CD4-positive, alpha-beta memory T cell (primary cell): ENCODE measurements around the gene PPP1R26. TPM values are rescaled to one million over a fixed set of nuclear protein-coding genes. Genes with fewer than 3 reads are reported as not detected.

Experiments
- CTCF ChIA-PET: fragments of 350-600 bp; sonication (Branson Sonifier 250); formaldehyde crosslinking; loops from one replicate; lab custom pipeline; 2021; ENCODE audit warnings: inconsistent platforms; ENCODE audit not compliant: partially characterized antibody; lab: Charles Lee
- POLR2A ChIA-PET: fragments of 350-600 bp; sonication (Branson Sonifier 250); formaldehyde crosslinking; loops from one replicate; lab custom pipeline; 2021; ENCODE audit not compliant: partially characterized antibody; lab: Charles Lee
- DNase-seq, 5 donors: peaks; one replicate each; pipeline versions ENCODE4 v3.0.0 to v3.0.0-alpha.2; 2020 to 2022; ENCODE audit warnings: mixed read lengths in 1 of 5
- H3K27ac ChIP-seq: one replicate; pipeline ENCODE4 v1.7.0; 2013; ENCODE audit warnings: low read depth, low read length
- H3K27me3 ChIP-seq: 2 replicates; pipeline ENCODE4 v1.7.0; 2013; ENCODE audit warnings: mild to moderate bottlenecking, low read length, moderate library complexity; ENCODE audit not compliant: insufficient read depth
- H3K36me3 ChIP-seq: 2 replicates; pipeline ENCODE4 v1.7.0; 2013; ENCODE audit warnings: mild to moderate bottlenecking, low read length, moderate library complexity; ENCODE audit not compliant: insufficient read depth
- H3K4me1 ChIP-seq: 2 replicates; pipeline ENCODE4 v1.7.0; 2013; ENCODE audit warnings: mild to moderate bottlenecking, low read length, moderate library complexity; ENCODE audit not compliant: insufficient read depth
- H3K4me3 ChIP-seq, 2 donors: one replicate each; pipeline ENCODE4 v1.7.0; 2013; ENCODE audit warnings: low read length in 2 of 2, mild to moderate bottlenecking in 1 of 2
- H3K9me3 ChIP-seq, 2 donors: one replicate each; pipeline ENCODE4 v1.7.0; 2013; ENCODE audit warnings: low read length in 2 of 2, control low read depth in 1 of 2; ENCODE audit not compliant: control insufficient read depth in 1 of 2
- H3K27ac Mint-ChIP-seq, 7 donors: one replicate each; pipeline ENCODE4 v1.8.0; 2020 to 2021; ENCODE audit warnings: mixed read lengths in 7 of 7, mild to moderate bottlenecking in 6 of 7, inconsistent platforms in 3 of 7, moderate library complexity in 3 of 7
- H3K27me3 Mint-ChIP-seq, 2 donors: one replicate each; pipeline ENCODE4 v1.8.0; 2020 to 2021; ENCODE audit warnings: mixed read lengths in 2 of 2
- H3K36me3 Mint-ChIP-seq, 2 donors: one replicate each; pipeline ENCODE4 v1.8.0; 2020 to 2021; ENCODE audit warnings: mixed read lengths in 2 of 2, inconsistent platforms in 1 of 2, mild to moderate bottlenecking in 1 of 2
- H3K4me1 Mint-ChIP-seq, 4 donors: one replicate each; pipeline ENCODE4 v1.8.0; 2020 to 2021; ENCODE audit warnings: mixed read lengths in 4 of 4, mild to moderate bottlenecking in 1 of 4
- H3K4me3 Mint-ChIP-seq, 8 donors: one replicate each; pipeline ENCODE4 v1.8.0; 2020 to 2021; ENCODE audit warnings: mixed read lengths in 8 of 8, mild to moderate bottlenecking in 7 of 8, moderate library complexity in 6 of 8, inconsistent platforms in 3 of 8
- H3K9me3 Mint-ChIP-seq, 8 donors: one replicate each; pipeline ENCODE4 v1.8.0; 2020 to 2021; ENCODE audit warnings: mixed read lengths in 8 of 8, mild to moderate bottlenecking in 5 of 8, inconsistent platforms in 3 of 8, moderate library complexity in 1 of 8
- intact Hi-C: fragments of 100-400 bp; cut with micrococcal nuclease; formaldehyde crosslinking; loops from one replicate; pipeline ENCODE4 v1.15.1; 2023
- polyA plus RNA-seq, 2 donors: library from polyadenylated mRNA; unstranded; fragments of 300-500 nt; fragmentation: Illumina TruSeq; gene quantifications; one replicate each; pipeline ENCODE4 v1.2.3, GENCODE V29; 2021
- total RNA-seq, 2 experiments: library from RNA; stranded (reverse); gene quantifications; one replicate each; pipeline ENCODE4 v1.2.3, GENCODE V29; 2021

PPP1R26 gene
- total and polyA plus RNA-seq, 4 experiments from 2014 or later: 0.54 to 1.9 (median 1.9) TPM; not detected in 1

DNA sequence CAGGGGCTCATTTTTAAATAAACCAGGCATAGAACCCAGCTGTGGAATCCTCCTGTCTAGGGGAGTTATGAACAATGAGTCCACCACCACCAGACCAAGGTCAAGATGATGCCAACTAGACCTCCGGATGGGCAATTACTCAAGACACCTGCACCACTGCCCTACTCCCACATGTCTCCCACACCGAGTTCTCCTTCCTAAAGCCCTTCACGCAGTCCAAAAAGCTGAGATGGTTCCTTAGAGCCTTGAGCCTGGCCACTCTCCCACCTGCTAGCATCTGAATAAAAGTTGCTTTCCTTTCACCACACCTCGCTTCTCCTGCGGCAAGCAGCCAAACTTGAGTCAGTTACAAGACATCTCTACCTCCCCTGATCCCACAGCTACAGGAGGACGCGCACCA lies 15.4 kb upstream of the PPP1R26 start:
- no peaks in the 10 kb centered on the region for H3K9me3 ChIP-seq
- no peaks in the 10 kb centered on the region for H3K27me3 ChIP-seq
- no peaks in the 10 kb centered on the region for H3K36me3 Mint-ChIP-seq
- H3K27me3 Mint-ChIP-seq: peaks cover 20 to 33% of the 10 kb centered on the region in 2 donors
- CTCF ChIA-PET: no interaction called here
- no peaks in the 10 kb centered on the region for H3K9me3 Mint-ChIP-seq
- no peak for DNase-seq
- POLR2A ChIA-PET: no interaction called here
- no peaks in the 10 kb centered on the region for H3K36me3 ChIP-seq
- H3K4me3 ChIP-seq: no peak overlapping the region
- H3K4me1 Mint-ChIP-seq: peaks cover 6 to 12% (median 10%) of the 10 kb centered on the region in 4 donors
- no peak overlapping the region for H3K4me3 Mint-ChIP-seq
- intact Hi-C loops: no loop called here
- H3K27ac Mint-ChIP-seq: no peak overlapping the region
- peaks cover 16% of the 10 kb centered on the region for H3K4me1 ChIP-seq
- no peak overlapping the region for H3K27ac ChIP-seq

DNA sequence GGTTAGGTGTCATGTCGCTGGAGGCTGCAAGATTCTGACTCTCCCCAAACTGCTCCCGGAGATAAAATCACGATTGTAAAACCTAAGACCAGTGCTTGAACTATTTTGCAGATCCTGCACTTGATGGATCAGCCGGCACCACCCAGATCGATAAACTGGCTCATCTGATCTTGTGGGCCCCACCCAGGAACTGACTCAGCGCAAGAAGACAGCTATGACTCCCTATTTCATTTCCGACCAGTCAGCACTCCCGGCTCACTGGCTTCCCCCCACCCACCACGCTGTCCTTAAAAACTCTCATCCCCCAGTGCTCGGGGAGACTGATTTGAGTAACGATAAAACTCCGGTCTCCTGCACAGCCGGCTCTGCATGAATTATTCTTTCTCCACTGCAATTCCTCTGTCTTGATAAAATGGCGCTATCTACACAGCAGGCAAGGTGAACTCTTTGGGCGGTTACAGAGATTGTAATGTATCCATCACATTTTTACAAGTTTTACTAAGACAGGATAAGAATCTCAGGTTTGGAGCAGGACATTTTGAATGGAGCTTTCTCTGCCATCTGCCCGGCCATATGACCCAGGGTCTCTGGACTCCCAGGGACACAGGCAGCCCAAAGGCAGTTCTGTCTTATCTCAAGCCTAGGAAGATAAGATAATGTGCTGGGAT lies 10.6 kb upstream of the PPP1R26 start:
- no peaks in the 10 kb centered on the region for H3K36me3 Mint-ChIP-seq
- H3K9me3 ChIP-seq: no peaks in the 10 kb centered on the region
- H3K4me1 Mint-ChIP-seq: peaks cover 6 to 19% (median 14%) of the 10 kb centered on the region in 4 donors
- POLR2A ChIA-PET: interaction anchor here (1.0 kb wide), 1 partner anchor 11 kb away, joined by 5 read pairs; no protein-coding TSS in a partner anchor
- peak overlapping the region in 1 of 2 donors; percentile 43 for H3K4me3 ChIP-seq
- H3K27ac Mint-ChIP-seq: peak overlapping the region; percentile 25 to 85 (median 74)
- H3K4me1 ChIP-seq: peaks cover 21% of the 10 kb centered on the region
- H3K9me3 Mint-ChIP-seq: no peaks in the 10 kb centered on the region
- intact Hi-C loops: no loop called here
- CTCF ChIA-PET: interaction anchor here (0.8 to 1.6 kb wide), 3 partner anchors 9 to 37 kb away, joined by 3 to 4 read pairs (median 3); no protein-coding TSS in a partner anchor
- DNase-seq: peak in 2 of 5 donors; percentile 23 to 61
- peak overlapping the region; percentile 67 to 87 (median 82) for H3K4me3 Mint-ChIP-seq
- no peak overlapping the region for H3K27ac ChIP-seq
- H3K27me3 Mint-ChIP-seq: peaks cover 11 to 18% of the 10 kb centered on the region in 2 donors
- H3K36me3 ChIP-seq: no peaks in the 10 kb centered on the region
- H3K27me3 ChIP-seq: no peaks in the 10 kb centered on the region

DNA sequence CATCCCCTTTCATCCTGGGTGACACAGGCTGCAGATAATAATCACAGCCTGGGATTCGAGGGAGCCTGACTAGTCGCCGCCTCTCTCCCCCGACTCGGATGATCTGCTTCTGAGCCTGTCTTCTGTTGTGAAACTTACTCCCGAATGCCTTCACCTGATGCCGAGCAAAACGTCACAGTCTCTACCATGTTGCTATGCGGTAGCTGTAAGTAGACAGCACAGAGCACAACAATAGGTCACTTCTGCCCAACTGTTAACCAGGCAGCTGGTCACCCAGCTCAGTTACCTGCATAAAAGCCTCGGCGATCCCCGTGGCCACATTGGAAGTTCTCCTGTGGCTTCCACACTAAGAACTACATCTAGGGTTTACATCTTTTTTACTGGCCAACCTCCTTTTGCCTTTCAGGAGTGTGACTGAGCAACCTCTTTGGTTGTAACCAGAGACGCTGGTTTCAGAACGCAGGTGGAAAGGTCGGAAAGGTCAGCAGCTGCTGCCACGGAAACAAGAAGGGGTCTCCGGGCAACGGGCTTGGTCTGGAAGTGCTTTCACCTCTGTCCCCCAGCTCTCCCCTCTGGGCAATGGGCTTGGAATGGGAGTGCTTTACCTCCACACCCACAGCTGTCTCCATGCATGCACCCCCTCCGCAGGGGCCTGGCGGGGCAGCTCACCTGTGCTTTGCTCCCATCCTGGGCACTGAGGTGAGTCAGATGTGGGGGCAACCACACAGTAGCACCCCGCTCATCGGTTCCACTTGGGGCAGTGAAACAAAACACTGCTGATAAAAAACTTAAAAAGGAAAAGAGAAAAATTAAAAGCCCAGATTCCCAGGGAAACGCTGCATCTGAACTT lies 7.6 kb upstream of the PPP1R26 start:
- Histone ChIP-seq H3K4me1 (peaks cover 21% of the 10 kb centered on the region), H3K9me3 (no peaks in the 10 kb centered on the region), H3K27ac (no peak overlapping the region), H3K27me3 (no peaks in the 10 kb centered on the region), H3K4me3 (no peak overlapping the region), H3K36me3 (no peaks in the 10 kb centered on the region)
- POLR2A ChIA-PET: no interaction called here
- intact Hi-C loops: no loop called here
- DNase-seq: no peak
- peaks cover 6 to 10% of the 10 kb centered on the region in 2 donors for H3K27me3 Mint-ChIP-seq
- CTCF ChIA-PET: no interaction called here
- H3K9me3 Mint-ChIP-seq: no peaks in the 10 kb centered on the region
- no peak overlapping the region for H3K27ac Mint-ChIP-seq
- no peak overlapping the region for H3K4me3 Mint-ChIP-seq
- no peaks in the 10 kb centered on the region for H3K36me3 Mint-ChIP-seq
- H3K4me1 Mint-ChIP-seq: peaks cover 6 to 22% (median 14%) of the 10 kb centered on the region in 4 donors

DNA sequence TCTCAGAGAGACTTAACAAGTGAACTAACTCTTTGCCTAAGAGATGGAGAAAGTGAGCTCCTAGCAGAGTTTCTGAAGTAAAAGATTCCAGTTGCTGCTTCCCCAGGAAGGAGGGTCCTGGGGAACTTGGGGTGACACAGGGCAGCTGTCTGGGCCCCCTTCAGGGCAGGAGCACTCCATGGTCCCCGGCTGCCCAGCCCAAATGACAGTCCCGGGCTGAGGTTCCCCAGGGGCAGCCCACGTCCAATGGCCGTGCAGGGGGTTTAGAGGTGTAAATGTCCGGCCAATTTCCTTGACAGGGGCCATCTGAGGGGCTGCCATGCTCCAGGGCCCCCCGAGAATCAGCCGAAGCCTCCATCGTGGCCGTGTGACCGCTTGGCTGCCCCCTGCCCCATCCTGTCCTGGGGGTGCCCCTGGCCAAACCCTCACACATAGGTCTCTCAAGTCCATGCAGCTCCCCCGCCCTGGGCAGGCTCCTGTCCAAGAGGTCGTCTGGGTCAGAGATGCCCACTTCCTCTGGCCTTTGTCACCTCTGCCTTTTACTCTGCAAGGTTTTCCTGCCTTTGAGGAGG lies 5.5 kb upstream of the PPP1R26 start:
- no peaks in the 10 kb centered on the region for H3K27me3 ChIP-seq
- H3K9me3 ChIP-seq: no peaks in the 10 kb centered on the region
- H3K4me1 ChIP-seq: peaks cover 6% of the 10 kb centered on the region
- ChIA-PET POLR2A (no interaction called here), CTCF (no interaction called here)
- no peaks in the 10 kb centered on the region for H3K36me3 ChIP-seq
- Mint-ChIP-seq H3K36me3 (peaks cover 0 to 3% of the 10 kb centered on the region in 2 donors), H3K4me1 (peaks cover 2 to 24% (median 13%) of the 10 kb centered on the region in 4 donors), H3K27me3 (peaks cover 14 to 16% of the 10 kb centered on the region in 2 donors), H3K4me3 (no peak overlapping the region), H3K27ac (no peak overlapping the region), H3K9me3 (peaks cover 0 to 1% (median 0%) of the 10 kb centered on the region in 8 donors)
- H3K4me3 ChIP-seq: no peak overlapping the region
- DNase-seq: no peak
- intact Hi-C loops: no loop called here
- no peak overlapping the region for H3K27ac ChIP-seq

DNA sequence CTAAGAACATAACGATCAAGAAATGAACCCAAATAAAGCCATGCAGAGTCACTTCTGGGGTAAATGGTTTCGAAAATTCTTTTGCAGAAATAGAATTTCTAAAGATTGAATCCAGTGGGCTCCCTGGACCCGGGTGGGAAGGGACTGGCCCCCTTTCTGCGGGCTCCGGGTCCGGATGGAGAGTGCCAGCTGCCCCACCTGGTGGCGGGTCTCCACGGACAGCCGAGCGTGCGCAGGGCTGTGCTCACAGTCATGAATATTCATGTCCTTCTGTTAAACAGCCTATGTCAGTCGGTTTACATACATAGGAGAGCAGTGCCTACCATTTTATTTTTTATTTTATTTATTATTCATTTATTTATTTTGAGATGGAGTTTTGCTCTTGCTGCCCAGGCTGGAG lies 4.7 kb upstream of the PPP1R26 start:
- Mint-ChIP-seq H3K27ac (no peak overlapping the region), H3K36me3 (peaks cover 0 to 3% of the 10 kb centered on the region in 2 donors), H3K4me1 (peaks cover 0 to 20% (median 10%) of the 10 kb centered on the region in 4 donors), H3K4me3 (no peak overlapping the region), H3K27me3 (peaks cover 12 to 16% of the 10 kb centered on the region in 2 donors), H3K9me3 (peaks cover 0 to 1% (median 0%) of the 10 kb centered on the region in 8 donors)
- ChIA-PET CTCF (no interaction called here), POLR2A (no interaction called here)
- no peaks in the 10 kb centered on the region for H3K27me3 ChIP-seq
- H3K4me1 ChIP-seq: no peaks in the 10 kb centered on the region
- DNase-seq: no peak
- H3K36me3 ChIP-seq: no peaks in the 10 kb centered on the region
- intact Hi-C loops: no loop called here
- H3K4me3 ChIP-seq: no peak overlapping the region
- H3K27ac ChIP-seq: no peak overlapping the region
- H3K9me3 ChIP-seq: no peaks in the 10 kb centered on the region

DNA sequence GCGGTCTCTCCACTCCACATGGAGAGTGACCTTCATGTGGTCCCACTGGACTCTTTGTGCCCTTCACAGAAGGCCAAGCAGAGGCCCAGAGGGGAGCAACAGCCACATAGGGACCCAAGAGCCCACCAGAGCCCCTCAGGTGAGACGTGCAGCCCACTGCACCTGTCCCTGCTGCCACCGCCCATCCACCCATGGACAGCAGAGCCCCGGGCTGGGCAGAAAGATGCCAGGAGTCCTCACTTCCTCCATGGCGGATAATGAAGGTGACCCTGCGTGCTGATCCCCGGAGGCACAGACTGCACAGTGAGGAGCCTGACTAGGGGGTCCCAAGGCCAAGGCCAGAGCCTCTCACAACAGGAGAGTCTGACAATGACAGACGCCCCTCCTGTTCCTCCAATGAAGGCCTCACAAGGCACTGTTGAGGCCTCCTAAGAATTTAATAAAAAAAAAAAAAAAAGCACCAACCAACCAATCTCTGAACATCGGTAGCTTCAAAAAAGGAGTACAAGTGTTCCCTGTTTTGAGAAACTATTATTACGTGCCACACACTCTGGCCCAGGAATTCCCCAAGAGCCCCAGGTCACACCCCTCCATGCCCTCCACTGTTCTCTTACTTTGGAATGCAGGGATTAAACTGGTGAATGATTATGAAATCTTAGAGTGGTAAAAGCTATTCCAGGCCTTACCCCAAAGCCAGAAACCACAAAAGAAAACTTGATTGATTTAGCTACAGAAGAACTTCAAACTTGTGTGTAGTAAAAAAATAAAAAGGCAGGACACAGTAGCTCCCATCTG lies 2.8 kb upstream of the PPP1R26 start:
- peaks cover 6% of the 10 kb centered on the region for H3K27me3 ChIP-seq
- H3K4me1 ChIP-seq: peaks cover 10% of the 10 kb centered on the region
- no peak overlapping the region for H3K27ac Mint-ChIP-seq
- no peaks in the 10 kb centered on the region for H3K36me3 ChIP-seq
- H3K36me3 Mint-ChIP-seq: peaks cover 0 to 3% of the 10 kb centered on the region in 2 donors
- no peak overlapping the region for H3K4me3 ChIP-seq
- peaks cover 0 to 1% (median 0%) of the 10 kb centered on the region in 8 donors for H3K9me3 Mint-ChIP-seq
- no peak overlapping the region for H3K27ac ChIP-seq
- H3K4me3 Mint-ChIP-seq: peak overlapping the region in 4 of 8 donors; percentile 15 to 59 (median 18)
- H3K9me3 ChIP-seq: no peaks in the 10 kb centered on the region
- CTCF ChIA-PET: interaction anchor here (1.0 to 1.1 kb wide), 2 partner anchors 39 to 1281 kb away, joined by 3 read pairs; no protein-coding TSS in a partner anchor
- intact Hi-C loops: no loop called here
- no peak for DNase-seq
- peaks cover 12 to 16% of the 10 kb centered on the region in 2 donors for H3K27me3 Mint-ChIP-seq
- H3K4me1 Mint-ChIP-seq: peaks cover 0 to 19% (median 10%) of the 10 kb centered on the region in 4 donors
- POLR2A ChIA-PET: no interaction called here
